Measurements from ENCODE around the gene GABARAPL1. TPM values are rescaled to one million over a fixed set of nuclear protein-coding genes. Genes with fewer than 3 reads are reported as not detected.

Gene GABARAPL1
- total RNA-seq, 6 donors from 2014 or later, result 88.9 to 114 (median 97.9) TPM

- Histone ChIP-seq H3K9me3 (peaks cover 0 to 12% (median 4%) of the 10 kb centered on the region in 4 donors), H3K27ac (peak overlapping the region in 2 of 4 donors; percentile 2 to 37), H3K4me1 (peaks cover 0 to 17% (median 10%) of the 10 kb centered on the region in 4 donors), H3K36me3 (no peaks in the 10 kb centered on the region), H3K4me3 (no peak overlapping the region), H3K27me3 (no peaks in the 10 kb centered on the region)
- WGBS, 2 donors, result 96 to 100% methylated on average over 1 of the region's 1 CpG
- DNase-seq (no peak), ATAC-seq (ENCODE audit: low FRiP score in 2 of 2) (no peak)
- TF ChIP-seq CTCF (IDR thresholded peaks at IDR 0.05), result no peak
- TF ChIP-seq EP300 (IDR thresholded peaks at IDR 0.05), result no peak
- TF ChIP-seq POLR2AphosphoS5 (IDR thresholded peaks at IDR 0.05), result no peak
- no peak for TF ChIP-seq POLR2A (IDR thresholded peaks at IDR 0.05)
These were observed 24.0 kb downstream of the GABARAPL1 start for GRCh38 chr12:10236720-10237119.

- no peak for ATAC-seq (ENCODE audit: low FRiP score in 2 of 2)
- Histone ChIP-seq H3K36me3 (no peaks in the 10 kb centered on the region), H3K27me3 (no peaks in the 10 kb centered on the region), H3K4me1 (peaks cover 0 to 17% (median 10%) of the 10 kb centered on the region in 4 donors), H3K9me3 (peaks cover 0 to 12% (median 4%) of the 10 kb centered on the region in 4 donors), H3K4me3 (no peak overlapping the region), H3K27ac (no peak overlapping the region)
- 68 to 71% methylated on average over 1 of the region's 1 CpG for WGBS, 2 donors
- no peak for DNase-seq
- TF ChIP-seq POLR2AphosphoS5 (IDR thresholded peaks at IDR 0.05) (no peak), CTCF (IDR thresholded peaks at IDR 0.05) (no peak), POLR2A (IDR thresholded peaks at IDR 0.05) (no peak), EP300 (IDR thresholded peaks at IDR 0.05) (no peak)
These were observed 25.8 kb downstream of the GABARAPL1 start for GRCh38 chr12:10238526-10238925.

- TF ChIP-seq CTCF (IDR thresholded peaks at IDR 0.05), result no peak
- no peak for TF ChIP-seq POLR2AphosphoS5 (IDR thresholded peaks at IDR 0.05)
- no peak for TF ChIP-seq EP300 (IDR thresholded peaks at IDR 0.05)
- TF ChIP-seq POLR2A (IDR thresholded peaks at IDR 0.05), result no peak
- 49 to 57% methylated on average over 3 of the region's 3 CpGs for WGBS, 2 donors
- DNase-seq, result no peak
- Histone ChIP-seq H3K4me3 (no peak overlapping the region), H3K27ac (no peak overlapping the region), H3K9me3 (no peaks in the 10 kb centered on the region), H3K27me3 (no peaks in the 10 kb centered on the region), H3K4me1 (peaks cover 0 to 13% (median 6%) of the 10 kb centered on the region in 4 donors), H3K36me3 (no peaks in the 10 kb centered on the region)
- no peak for ATAC-seq (ENCODE audit: low FRiP score in 2 of 2)
These were observed 28.6 kb downstream of the GABARAPL1 start for GRCh38 chr12:10241290-10241689.

- peaks cover 0 to 10% (median 3%) of the 10 kb centered on the region in 4 donors for H3K4me1 ChIP-seq
These were observed 29.1 kb downstream of the GABARAPL1 start for GRCh38 chr12:10241727-10242126.

More at GRCh38 chr12:10241727-10242126, 29.1 kb downstream of the GABARAPL1 start:
- Histone ChIP-seq H3K27me3 (no peaks in the 10 kb centered on the region), H3K9me3 (no peaks in the 10 kb centered on the region), H3K36me3 (no peaks in the 10 kb centered on the region), H3K27ac (no peak overlapping the region), H3K4me3 (no peak overlapping the region)
- TF ChIP-seq POLR2AphosphoS5 (IDR thresholded peaks at IDR 0.05) (no peak), CTCF (IDR thresholded peaks at IDR 0.05) (no peak), EP300 (IDR thresholded peaks at IDR 0.05) (no peak), POLR2A (IDR thresholded peaks at IDR 0.05) (no peak)
- no peak for ATAC-seq (ENCODE audit: low FRiP score in 2 of 2)
- WGBS, 2 donors, result 65 to 70% methylated on average over 2 of the region's 2 CpGs
- DNase-seq, result no peak
